Measurements from ENCODE around the gene BCAS4. TPM values are rescaled to one million over a fixed set of nuclear protein-coding genes. Genes with fewer than 3 reads are reported as not detected.

BCAS4 gene, protein sequence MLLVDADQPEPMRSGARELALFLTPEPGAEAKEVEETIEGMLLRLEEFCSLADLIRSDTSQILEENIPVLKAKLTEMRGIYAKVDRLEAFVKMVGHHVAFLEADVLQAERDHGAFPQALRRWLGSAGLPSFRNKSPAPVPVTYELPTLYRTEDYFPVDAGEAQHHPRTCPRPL
- 1 to 10 TPM in 1 of 4 donors, under 1 TPM in 3; 0.18 to 2.3 (median 0.54) TPM for total RNA-seq

- H3K9me3 ChIP-seq = no peaks in the 10 kb centered on the region
Measured at GRCh38 chr20:50794846-50795634, at the start of gene BCAS4. Gene BCAS4, plus strand, starts transcription at chr20:50795061. Its CDS starts 23 bp downstream, at chr20:50795084.

DNA sequence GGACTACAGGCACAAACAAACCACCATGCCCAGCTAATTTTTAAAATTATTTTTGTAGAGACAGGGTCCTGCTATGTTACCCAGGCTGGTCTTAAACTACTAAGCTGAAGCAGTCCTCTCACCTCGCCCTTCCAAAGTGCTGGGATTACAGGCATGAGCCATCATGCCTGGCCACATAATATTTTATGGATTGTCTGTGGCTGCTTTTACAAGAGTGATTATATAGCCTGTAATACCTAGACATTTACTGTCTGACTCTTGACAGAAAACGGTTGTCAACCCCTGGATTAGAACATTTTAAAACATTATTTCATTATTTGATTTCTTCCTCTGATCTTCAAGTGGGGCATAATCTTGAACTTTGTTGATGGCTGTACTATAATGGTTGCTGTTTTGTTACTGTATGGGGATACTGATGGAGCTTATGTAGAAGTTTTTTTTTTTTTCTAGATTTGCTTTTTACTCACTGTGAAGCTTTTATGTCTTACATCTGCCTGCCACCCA is 49.2 kb upstream of the BCAS4 start:
- Histone ChIP-seq H3K4me3 (no peak overlapping the region), H3K9me3 (no peaks in the 10 kb centered on the region), H3K27ac (peak overlapping the region in 2 of 4 donors; percentile 67 to 80), H3K27me3 (no peaks in the 10 kb centered on the region), H3K36me3 (peaks cover 0 to 22% (median 0%) of the 10 kb centered on the region in 3 donors), H3K4me1 (peaks cover 0 to 49% (median 11%) of the 10 kb centered on the region in 3 donors)
- WGBS, 2 donors = 43 to 51% methylated on average over 2 of the region's 2 CpGs
- intact Hi-C loops (cut with DNase I) = no loop called here
- DNase-seq = no peak
- no peak for TF ChIP-seq POLR2A (IDR thresholded peaks at IDR 0.05)
- TF ChIP-seq, protein P1, sequence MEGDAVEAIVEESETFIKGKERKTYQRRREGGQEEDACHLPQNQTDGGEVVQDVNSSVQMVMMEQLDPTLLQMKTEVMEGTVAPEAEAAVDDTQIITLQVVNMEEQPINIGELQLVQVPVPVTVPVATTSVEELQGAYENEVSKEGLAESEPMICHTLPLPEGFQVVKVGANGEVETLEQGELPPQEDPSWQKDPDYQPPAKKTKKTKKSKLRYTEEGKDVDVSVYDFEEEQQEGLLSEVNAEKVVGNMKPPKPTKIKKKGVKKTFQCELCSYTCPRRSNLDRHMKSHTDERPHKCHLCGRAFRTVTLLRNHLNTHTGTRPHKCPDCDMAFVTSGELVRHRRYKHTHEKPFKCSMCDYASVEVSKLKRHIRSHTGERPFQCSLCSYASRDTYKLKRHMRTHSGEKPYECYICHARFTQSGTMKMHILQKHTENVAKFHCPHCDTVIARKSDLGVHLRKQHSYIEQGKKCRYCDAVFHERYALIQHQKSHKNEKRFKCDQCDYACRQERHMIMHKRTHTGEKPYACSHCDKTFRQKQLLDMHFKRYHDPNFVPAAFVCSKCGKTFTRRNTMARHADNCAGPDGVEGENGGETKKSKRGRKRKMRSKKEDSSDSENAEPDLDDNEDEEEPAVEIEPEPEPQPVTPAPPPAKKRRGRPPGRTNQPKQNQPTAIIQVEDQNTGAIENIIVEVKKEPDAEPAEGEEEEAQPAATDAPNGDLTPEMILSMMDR (IDR thresholded peaks at IDR 0.05) = no peak

More at GRCh38 chr20:50794846-50795634, at the start of gene BCAS4:
- Histone ChIP-seq H3K4me3 (peak within 1 kb of the TSS; percentile 69 to 93 (median 82)), H3K4me1 (peaks cover 23 to 48% (median 26%) of the 10 kb centered on the region in 3 donors), H3K36me3 (no peaks in the 10 kb centered on the region), H3K27me3 (no peaks in the 10 kb centered on the region), H3K27ac (peak within 1 kb of the TSS; percentile 52 to 81 (median 78))
- DNase-seq = no peak
- intact Hi-C loops (cut with DNase I) = loop anchor here (5.0 kb wide), 1 partner anchor 137 kb away; the partner anchor contains the start of gene ADNP
- 0 to 1% methylated on average over 2 to 17 of the region's 92 CpGs for WGBS, 2 donors
- no peak for TF ChIP-seq POLR2A (IDR thresholded peaks at IDR 0.05)
- TF ChIP-seq, protein P1 (IDR thresholded peaks at IDR 0.05) = peak in 5 of 6 experiments; percentile 78 to 99 (median 98)

DNA sequence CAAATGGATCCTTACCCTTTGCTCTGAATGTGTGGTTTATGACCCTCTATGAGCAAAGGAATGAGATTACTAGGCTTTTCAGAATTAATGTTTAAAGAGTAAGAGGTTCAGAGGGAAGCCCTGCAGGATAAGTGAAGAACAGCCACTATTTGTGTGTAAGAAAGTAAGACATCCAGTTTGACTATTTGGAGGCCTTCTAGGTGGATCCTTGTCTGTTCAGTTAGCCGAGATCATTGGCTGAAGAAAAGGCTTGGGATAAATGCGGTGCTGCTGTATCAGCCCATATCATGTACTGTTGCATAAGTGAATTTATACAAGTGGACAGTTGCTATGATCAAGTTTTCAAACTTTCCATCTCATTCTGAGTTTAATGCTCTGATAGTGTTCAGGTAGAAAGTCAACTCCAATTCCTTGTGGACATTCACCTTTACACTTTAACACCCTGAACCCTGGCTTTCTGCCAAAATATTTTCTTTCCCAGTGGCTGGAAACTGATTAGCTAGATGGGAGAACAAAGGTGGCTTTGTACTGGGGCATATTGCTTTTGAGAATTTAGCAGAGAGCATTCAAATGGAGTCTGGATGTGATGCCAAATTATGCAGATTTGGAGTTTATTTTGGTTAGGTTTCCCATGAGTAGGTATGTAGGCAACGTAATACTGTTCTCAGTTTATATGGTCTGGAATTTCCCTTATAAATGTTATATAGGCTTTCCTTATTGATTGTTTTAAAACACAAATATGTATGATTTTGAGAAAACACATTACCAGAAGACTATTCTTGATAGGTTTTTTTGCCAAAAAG is 48.5 kb upstream of the BCAS4 start:
- intact Hi-C loops (cut with DNase I) = no loop called here
- Histone ChIP-seq H3K9me3 (no peaks in the 10 kb centered on the region), H3K36me3 (peaks cover 0 to 23% (median 0%) of the 10 kb centered on the region in 3 donors), H3K27me3 (no peaks in the 10 kb centered on the region), H3K4me3 (no peak overlapping the region), H3K27ac (peak overlapping the region in 2 of 4 donors; percentile 19 to 67), H3K4me1 (peaks cover 0 to 42% (median 11%) of the 10 kb centered on the region in 3 donors)
- no peak for DNase-seq
- TF ChIP-seq, protein P1 (IDR thresholded peaks at IDR 0.05) = no peak
- no peak for TF ChIP-seq POLR2A (IDR thresholded peaks at IDR 0.05)
- 73 to 93% methylated on average over 3 of the region's 3 CpGs for WGBS, 2 donors

DNA sequence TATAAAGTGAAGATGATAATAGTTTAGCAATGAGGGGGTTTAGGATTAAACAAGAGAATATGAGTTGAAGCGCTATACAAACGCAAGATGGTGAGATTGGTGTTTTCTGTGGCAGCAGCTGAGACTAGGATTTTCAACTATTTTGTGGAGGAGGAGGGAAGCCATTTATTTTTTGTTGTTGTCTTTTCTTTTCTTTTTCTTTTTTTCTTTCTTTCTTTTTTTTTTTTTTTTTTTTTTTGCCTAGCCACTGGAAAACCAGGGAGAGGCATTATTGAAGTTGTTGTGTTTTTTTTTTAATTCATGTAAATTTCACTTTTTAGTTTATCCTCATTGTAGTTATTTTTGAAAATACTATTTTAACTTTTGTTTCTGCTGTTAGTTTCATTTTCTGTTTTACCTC is 47.6 kb upstream of the BCAS4 start:
- no peaks in the 10 kb centered on the region for H3K9me3 ChIP-seq
- H3K4me1 ChIP-seq = peaks cover 0 to 33% (median 11%) of the 10 kb centered on the region in 3 donors
- no peaks in the 10 kb centered on the region for H3K27me3 ChIP-seq
- peaks cover 0 to 23% (median 0%) of the 10 kb centered on the region in 3 donors for H3K36me3 ChIP-seq
- H3K4me3 ChIP-seq = no peak overlapping the region
- H3K27ac ChIP-seq = no peak overlapping the region
- no peak for DNase-seq
- intact Hi-C loops (cut with DNase I) = no loop called here
- WGBS, 2 donors = 89 to 95% methylated on average over 2 of the region's 2 CpGs
- no peak for TF ChIP-seq POLR2A (IDR thresholded peaks at IDR 0.05)
- TF ChIP-seq, protein P1 (IDR thresholded peaks at IDR 0.05) = no peak

Measured in esophagus squamous epithelium (tissue), 5 donors.